GM12891 (cell line): ENCODE data around the gene MRRF.

ENCODE experiments used
- POLR2A ChIP-seq: IDR thresholded peaks from 2 replicates; pipeline ENCODE4 v1.6.1; 2011; ENCODE audit warnings: low read depth, low read length, control low read depth
- POLR2AphosphoS5 ChIP-seq: IDR thresholded peaks from 2 replicates; pipeline ENCODE4 v1.6.1; 2011; ENCODE audit warnings: low read depth, low read length, control low read depth
- POU2F2 ChIP-seq: IDR thresholded peaks from 2 replicates; pipeline ENCODE4 v1.6.1; 2011; ENCODE audit warnings: low read depth, mild to moderate bottlenecking, control low read depth, low read length, moderate library complexity
- TAF1 ChIP-seq: IDR thresholded peaks from 2 replicates; pipeline ENCODE4 v1.6.1; 2011; ENCODE audit warnings: low read depth, low read length, control low read depth

DNA sequence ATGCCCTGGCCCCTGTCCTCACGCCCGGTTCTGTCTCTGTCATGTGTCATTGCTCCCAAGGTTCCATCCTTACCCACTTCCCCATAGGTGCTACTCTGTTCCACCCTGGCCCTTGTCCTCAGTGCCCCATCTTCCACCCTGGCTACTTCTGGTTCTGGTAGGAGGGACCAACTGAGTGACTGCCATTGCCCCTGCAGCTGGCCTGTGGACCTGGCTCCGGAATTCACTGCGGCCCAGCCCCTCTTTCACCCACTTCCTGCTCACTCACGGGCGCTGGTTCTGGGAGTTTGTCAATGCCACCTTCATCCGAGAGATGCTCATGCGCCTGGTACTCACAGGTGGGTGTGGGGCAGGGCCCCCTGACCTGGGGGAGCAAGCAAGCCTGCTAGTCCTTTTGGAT lies 113.6 kb downstream of the MRRF start:
- no peak for TF ChIP-seq TAF1
- no peak for TF ChIP-seq POLR2AphosphoS5
- no peak for TF ChIP-seq POLR2A
- TF ChIP-seq POU2F2 = no peak
